Mammary epithelial cell (primary cell): ENCODE measurements around the gene NUDT22.

ENCODE experiments used
- EZH2 ChIP-seq: IDR thresholded peaks from 2 replicates; pipeline ENCODE4 v1.6.1; 2012; ENCODE audit warnings: low read length, inconsistent platforms, borderline replicate concordance
- TF ChIP-seq, protein P1 (sequence below), 2 donors: IDR thresholded peaks in 1 of 2; conservative IDR thresholded peaks in 1 of 2; 2 replicates each; pipeline ENCODE4 v1.5.1; 2011 to 2012; ENCODE audit warnings: inconsistent platforms in 2 of 2, low read length in 2 of 2, mild to moderate bottlenecking in 2 of 2, control low read depth in 1 of 2, low read depth in 1 of 2; ENCODE audit not compliant: insufficient read depth in 1 of 2; ENCODE audit errors: extremely low read depth in 1 of 2

- TF ChIP-seq, protein P1, sequence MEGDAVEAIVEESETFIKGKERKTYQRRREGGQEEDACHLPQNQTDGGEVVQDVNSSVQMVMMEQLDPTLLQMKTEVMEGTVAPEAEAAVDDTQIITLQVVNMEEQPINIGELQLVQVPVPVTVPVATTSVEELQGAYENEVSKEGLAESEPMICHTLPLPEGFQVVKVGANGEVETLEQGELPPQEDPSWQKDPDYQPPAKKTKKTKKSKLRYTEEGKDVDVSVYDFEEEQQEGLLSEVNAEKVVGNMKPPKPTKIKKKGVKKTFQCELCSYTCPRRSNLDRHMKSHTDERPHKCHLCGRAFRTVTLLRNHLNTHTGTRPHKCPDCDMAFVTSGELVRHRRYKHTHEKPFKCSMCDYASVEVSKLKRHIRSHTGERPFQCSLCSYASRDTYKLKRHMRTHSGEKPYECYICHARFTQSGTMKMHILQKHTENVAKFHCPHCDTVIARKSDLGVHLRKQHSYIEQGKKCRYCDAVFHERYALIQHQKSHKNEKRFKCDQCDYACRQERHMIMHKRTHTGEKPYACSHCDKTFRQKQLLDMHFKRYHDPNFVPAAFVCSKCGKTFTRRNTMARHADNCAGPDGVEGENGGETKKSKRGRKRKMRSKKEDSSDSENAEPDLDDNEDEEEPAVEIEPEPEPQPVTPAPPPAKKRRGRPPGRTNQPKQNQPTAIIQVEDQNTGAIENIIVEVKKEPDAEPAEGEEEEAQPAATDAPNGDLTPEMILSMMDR (conservative IDR thresholded peaks at IDR 0.05 in 1 of 2, IDR thresholded peaks at IDR 0.05 in 1 of 2; ENCODE audit: extremely low read depth in 1 of 2, insufficient read depth in 1 of 2, low read depth in 1 of 2, low read length in 2 of 2) = no peak
- TF ChIP-seq EZH2 = no peak
Measured at GRCh38 chr11:64253481-64253880, 27.4 kb downstream of the NUDT22 start.
